Nephron progenitor cell (in vitro differentiated cells): Measurements from ENCODE around the gene SLCO2A1.
A peak's percentile ranks its signal among the peaks of the same experiment; 100 is the strongest.

Experiments used
- DNase-seq: peaks from one replicate; pipeline ENCODE4 v3.0.0; 2021
- H3K27ac Mint-ChIP-seq: 2 replicates; pipeline ENCODE4 v1.8.0; 2021; ENCODE audit warnings: mild to moderate bottlenecking, moderate library complexity, mixed read lengths
- H3K27me3 Mint-ChIP-seq: 2 replicates; pipeline ENCODE4 v1.8.0; 2021; ENCODE audit warnings: mild to moderate bottlenecking, low read depth, mixed read lengths; ENCODE audit not compliant: poor library complexity
- H3K36me3 Mint-ChIP-seq: 2 replicates; pipeline ENCODE4 v1.8.0; 2021; ENCODE audit warnings: low read depth, mixed read lengths
- H3K4me1 Mint-ChIP-seq: 2 replicates; pipeline ENCODE4 v1.8.0; 2021; ENCODE audit warnings: mixed read lengths
- H3K4me3 Mint-ChIP-seq: 2 replicates; pipeline ENCODE4 v1.8.0; 2021; ENCODE audit warnings: mild to moderate bottlenecking, moderate library complexity, mixed read lengths
- H3K9me3 Mint-ChIP-seq: 2 replicates; pipeline ENCODE4 v1.8.0; 2021; ENCODE audit warnings: mild to moderate bottlenecking, moderate library complexity, mixed read lengths
- CTCF ChIP-seq: fragments of 200-600 bp; sonication (generic); IDR thresholded peaks from 2 replicates; pipeline ENCODE4 v1.5.0; 2021; ENCODE audit warnings: antibody characterized with exemption

Gene SLCO2A1

GRCh38 chr3:133895208-133896001, 134.3 kb downstream of the SLCO2A1 start, which contains the start of gene RAB6B:
RAB6B (minus strand) TSS chr3:133895882; CDS start chr3:133895466, 416 bp downstream.
- Mint-ChIP-seq H3K36me3 (no peaks in the 10 kb centered on the region), H3K27ac (no peak within 1 kb of the TSS), H3K27me3 (peaks cover 92% of the 10 kb centered on the region), H3K9me3 (no peaks in the 10 kb centered on the region), H3K4me3 (peak within 1 kb of the TSS; percentile 91), H3K4me1 (no peaks in the 10 kb centered on the region)
- no peak for TF ChIP-seq CTCF
- peak; percentile 78 for DNase-seq

- H3K36me3 Mint-ChIP-seq, result no peaks in the 10 kb centered on the region
- H3K4me3 Mint-ChIP-seq, result peak overlapping the region; percentile 71
- H3K27me3 Mint-ChIP-seq, result peaks cover 90% of the 10 kb centered on the region
- DNase-seq, result peak; percentile 31
- no peaks in the 10 kb centered on the region for H3K9me3 Mint-ChIP-seq
- H3K4me1 Mint-ChIP-seq, result no peaks in the 10 kb centered on the region
- H3K27ac Mint-ChIP-seq, result no peak overlapping the region
- no peak for TF ChIP-seq CTCF
These were observed 135.1 kb downstream of the SLCO2A1 start for GRCh38 chr3:133894353-133895207.

- Mint-ChIP-seq H3K4me3 (peak overlapping the region; percentile 71), H3K36me3 (no peaks in the 10 kb centered on the region), H3K27ac (no peak overlapping the region), H3K4me1 (no peaks in the 10 kb centered on the region), H3K9me3 (no peaks in the 10 kb centered on the region), H3K27me3 (peaks cover 85% of the 10 kb centered on the region)
- DNase-seq, result no peak
- no peak for TF ChIP-seq CTCF
These were observed 135.9 kb downstream of the SLCO2A1 start for GRCh38 chr3:133893683-133894352.

- Mint-ChIP-seq H3K27ac (no peak overlapping the region), H3K36me3 (no peaks in the 10 kb centered on the region), H3K4me3 (no peak overlapping the region), H3K9me3 (no peaks in the 10 kb centered on the region), H3K4me1 (no peaks in the 10 kb centered on the region), H3K27me3 (peaks cover 76% of the 10 kb centered on the region)
- DNase-seq, result no peak
- no peak for TF ChIP-seq CTCF
These were observed 137.0 kb downstream of the SLCO2A1 start for GRCh38 chr3:133892541-133893231.

GRCh38 chr3:133891662-133892378, 137.9 kb downstream of the SLCO2A1 start:
- no peak for DNase-seq
- no peak overlapping the region for H3K27ac Mint-ChIP-seq
- H3K4me3 Mint-ChIP-seq, result no peak overlapping the region
- H3K27me3 Mint-ChIP-seq, result peaks cover 67% of the 10 kb centered on the region
- no peaks in the 10 kb centered on the region for H3K36me3 Mint-ChIP-seq
- no peak for TF ChIP-seq CTCF
- no peaks in the 10 kb centered on the region for H3K9me3 Mint-ChIP-seq
- H3K4me1 Mint-ChIP-seq, result no peaks in the 10 kb centered on the region
